Lower leg skin (tissue), 3 donors: ENCODE data around the gene PPIL6.

Experiments used
- CTCF ChIP-seq, 3 donors: fragments of 450-650 bp; IDR thresholded peaks; one replicate each; pipeline ENCODE4 v1.5.1; 2016; ENCODE audit warnings: antibody characterized with exemption in 3 of 3, mild to moderate bottlenecking in 3 of 3, moderate library complexity in 2 of 3
- POLR2A ChIP-seq, 2 donors: fragments of 450-650 bp; IDR thresholded peaks; one replicate each; pipeline ENCODE4 v1.6.1; 2016 to 2017; ENCODE audit warnings: antibody characterized with exemption in 2 of 2, mild to moderate bottlenecking in 1 of 2, moderate library complexity in 1 of 2

- TF ChIP-seq POLR2A (IDR thresholded peaks at IDR 0.05) (no peak), CTCF (IDR thresholded peaks at IDR 0.05) (no peak)
Measured at GRCh38 chr6:109374326-109374892, 66.0 kb downstream of the PPIL6 start.
